NCI-H524 (cell line): ENCODE measurements around the gene PRR36.

ENCODE experiments used
- DNase-seq, 2 experiments: peaks; one replicate each; lab custom pipeline; 2025; lab: John Stamatoyannopoulos, UW

PRR36 gene

GRCh38 chr19:7819337-7819736 is 54.9 kb downstream of the PRR36 start:
- no peak for DNase-seq

GRCh38 chr19:7818806-7819205 is 55.4 kb downstream of the PRR36 start:
- no peak for DNase-seq
